GM18505 (cell line): ENCODE measurements around the gene MAP1S.
A peak's percentile ranks its signal among the peaks of the same experiment; 100 is the strongest.

Experiments
- ATAC-seq: cut with Tn5 transposase; IDR thresholded peaks from one replicate; pipeline ENCODE4 v1.9.1; 2021; ENCODE audit not compliant: unreplicated experiment
- POLR2A ChIP-seq: IDR thresholded peaks from 4 replicates; pipeline ENCODE4 v1.6.1; 2011; ENCODE audit warnings: borderline replicate concordance; ENCODE audit not compliant: insufficient read depth, insufficient read length; ENCODE audit errors: extremely low read depth

Gene MAP1S

GRCh38 chr19:17753976-17754375 is 34.7 kb downstream of the MAP1S start:
- ATAC-seq, result no peak

DNA sequence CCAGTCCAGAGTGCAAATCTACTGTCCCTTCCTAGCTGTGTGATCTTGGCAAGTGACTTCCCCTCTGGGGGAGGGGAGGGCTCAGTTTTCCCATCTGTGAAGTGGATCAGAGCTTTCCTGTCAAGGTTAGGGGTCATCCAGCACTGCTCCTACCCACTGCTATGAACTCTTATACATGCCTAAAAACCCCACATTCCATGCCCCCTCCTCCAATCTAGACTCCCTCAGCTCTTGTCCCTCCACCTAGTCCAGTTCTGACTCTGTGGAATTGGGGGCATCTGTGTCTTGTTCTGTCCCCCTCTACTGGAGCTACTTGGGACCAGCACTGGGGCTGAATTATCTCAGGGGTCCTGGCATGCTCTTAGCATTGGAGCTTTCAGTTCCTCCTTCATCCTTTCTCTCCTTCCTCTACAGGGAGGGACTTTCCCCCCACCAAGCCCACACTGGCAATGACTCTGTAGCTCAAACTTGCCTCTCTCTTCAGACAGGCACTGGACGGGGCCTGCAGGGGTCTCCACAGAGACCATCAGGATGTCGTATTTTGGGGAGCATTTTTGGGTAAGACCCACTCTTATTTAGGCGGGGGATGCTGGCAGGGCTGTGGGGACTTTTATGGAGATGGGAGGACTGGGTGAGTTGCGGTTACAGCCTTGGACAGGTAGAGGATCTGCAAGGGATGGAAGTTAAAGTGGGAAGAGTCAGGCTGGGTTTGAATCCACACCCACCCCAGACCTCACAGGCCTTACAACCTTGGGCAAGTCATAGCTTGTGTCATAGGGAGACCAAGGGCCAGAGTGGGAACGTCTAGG is 35.6 kb downstream of the MAP1S start:
- TF ChIP-seq POLR2A, result peak; percentile 44
- ATAC-seq, result peak; percentile 37

More at GRCh38 chr19:17753976-17754375, 34.7 kb downstream of the MAP1S start:
- no peak for TF ChIP-seq POLR2A

GRCh38 chr19:17755443-17755890 is 36.2 kb downstream of the MAP1S start:
- TF ChIP-seq POLR2A, result no peak
- ATAC-seq, result no peak

- no peak for ATAC-seq
- no peak for TF ChIP-seq POLR2A
These were observed 36.8 kb downstream of the MAP1S start for GRCh38 chr19:17755977-17756670.

DNA sequence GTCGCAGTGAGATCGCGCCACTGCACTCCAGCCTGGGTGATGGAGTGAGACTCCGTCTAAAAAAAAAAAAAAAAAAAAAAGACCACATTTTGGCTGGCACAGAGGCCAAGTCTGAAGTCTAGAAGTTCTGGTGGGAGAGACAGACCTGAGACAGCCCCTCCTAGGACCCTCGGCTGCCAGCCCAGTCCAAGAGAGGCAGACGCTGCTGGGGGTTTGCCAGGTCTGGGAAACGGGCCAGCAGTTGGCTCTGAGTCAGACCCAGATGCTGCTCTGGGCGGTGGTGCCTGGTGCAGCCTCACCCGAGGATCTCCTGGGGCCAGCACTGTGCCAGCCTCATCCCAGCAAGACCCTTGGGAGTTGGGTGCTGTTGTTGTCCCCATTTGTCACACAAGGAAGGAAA is 37.8 kb downstream of the MAP1S start:
- ATAC-seq, result no peak
- TF ChIP-seq POLR2A, result no peak

DNA sequence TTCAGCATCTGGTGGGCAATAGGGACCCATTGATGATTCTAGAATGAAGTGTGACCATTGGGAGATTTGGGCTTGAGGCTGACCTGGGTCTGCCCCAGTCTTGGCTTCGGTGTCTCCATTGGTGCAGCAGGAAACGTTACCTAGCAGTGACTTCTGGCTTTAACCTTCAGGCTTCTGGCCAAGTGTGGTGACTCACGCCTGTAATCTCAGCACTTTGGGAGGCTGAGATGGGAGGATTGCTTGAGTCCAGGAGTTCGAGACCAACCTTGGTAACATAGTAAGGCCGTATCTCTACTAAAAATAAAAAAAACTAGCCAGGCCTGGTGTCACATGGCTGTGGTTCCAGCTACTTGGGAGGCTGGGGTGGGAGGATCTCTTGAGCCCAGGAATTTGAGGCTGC is 39.2 kb downstream of the MAP1S start:
- ATAC-seq, result no peak
- TF ChIP-seq POLR2A, result no peak

DNA sequence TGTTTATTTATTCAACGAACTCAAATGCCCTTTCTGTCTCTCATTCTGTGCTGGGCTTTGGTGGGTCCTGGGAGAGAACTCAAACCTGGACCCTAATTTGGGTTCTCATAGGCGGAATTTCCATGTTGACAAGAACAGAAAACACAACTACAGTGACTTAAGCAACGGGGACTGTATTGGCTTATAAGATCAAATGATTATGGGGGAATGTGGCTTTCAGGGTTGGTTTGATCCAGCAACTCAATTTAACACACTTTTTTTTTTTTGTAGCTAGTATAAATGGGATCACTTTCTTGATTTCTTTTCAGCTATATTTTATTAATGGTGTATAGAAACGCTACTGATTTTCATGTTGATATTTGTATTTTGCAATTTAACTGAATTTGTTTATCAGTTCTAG is 41.9 kb downstream of the MAP1S start:
- no peak for ATAC-seq
- TF ChIP-seq POLR2A, result no peak

DNA sequence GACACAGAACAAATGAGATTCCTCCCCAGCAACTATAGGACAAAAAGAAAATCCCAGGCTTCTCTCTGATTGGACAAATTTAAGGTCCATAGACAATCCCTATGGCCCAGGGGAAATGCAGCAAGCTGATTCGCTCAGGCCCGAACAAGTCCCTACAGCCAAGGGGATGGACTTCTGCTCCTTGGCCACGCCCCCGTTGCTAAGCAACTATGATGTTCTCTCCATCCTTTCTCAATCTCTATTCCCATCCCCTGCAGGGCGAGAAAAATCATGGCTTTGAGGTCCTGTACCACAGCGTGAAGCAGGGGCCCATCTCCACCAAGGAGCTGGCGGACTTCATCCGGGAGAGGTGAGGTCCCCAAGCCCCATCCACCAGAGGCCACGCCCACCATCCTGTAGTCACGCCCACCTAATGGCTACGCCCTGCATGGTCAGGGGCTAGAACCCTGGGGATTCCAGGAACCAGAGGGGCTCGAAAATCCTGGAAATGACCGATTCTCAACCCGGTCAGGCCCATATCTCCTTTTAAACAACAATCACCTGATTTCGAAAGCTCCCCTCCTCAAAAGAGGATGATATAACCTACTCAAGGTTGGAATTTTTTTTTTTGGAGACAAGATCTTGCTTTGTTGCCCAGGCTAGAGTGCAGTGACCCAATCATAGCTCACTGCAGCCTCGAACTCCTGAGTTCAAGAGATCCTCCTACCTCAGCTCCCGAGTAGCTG is 43.4 kb downstream of the MAP1S start:
- no peak for TF ChIP-seq POLR2A
- ATAC-seq, result no peak

- no peak for ATAC-seq
- TF ChIP-seq POLR2A, result no peak
These were observed 45.1 kb downstream of the MAP1S start for GRCh38 chr19:17764348-17764747.

GRCh38 chr19:17765069-17765618 is 45.9 kb downstream of the MAP1S start:
- TF ChIP-seq POLR2A, result no peak
- no peak for ATAC-seq

DNA sequence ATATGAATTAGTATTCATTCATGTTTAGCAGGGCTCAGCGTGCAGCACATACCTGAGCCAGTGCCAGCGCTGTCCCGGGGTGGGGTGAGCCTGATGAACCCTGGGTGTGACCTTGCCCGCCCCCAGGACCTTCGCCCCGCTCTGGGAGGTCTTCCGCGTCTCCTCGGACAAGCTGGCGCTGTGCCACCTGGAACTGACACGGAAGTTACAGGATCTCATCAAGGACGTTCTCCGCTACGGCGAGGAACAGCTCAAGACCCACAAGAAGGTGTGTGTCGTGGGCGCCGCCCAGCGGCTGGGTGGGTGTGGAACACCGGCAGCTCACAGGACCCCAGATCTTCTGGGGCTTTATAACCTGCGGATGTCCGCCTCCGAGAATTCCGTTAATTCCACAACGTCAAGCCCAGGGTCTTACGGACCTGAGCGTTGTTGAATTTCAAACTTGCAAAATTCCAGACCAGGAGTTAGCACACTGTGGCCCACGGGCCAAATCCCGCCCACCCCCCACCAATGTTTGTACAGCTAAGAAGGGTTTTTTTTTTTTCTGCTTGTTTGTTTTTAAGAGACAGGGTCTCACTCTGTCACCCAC is 47.4 kb downstream of the MAP1S start:
- no peak for ATAC-seq
- no peak for TF ChIP-seq POLR2A

GRCh38 chr19:17767559-17767958 is 48.3 kb downstream of the MAP1S start:
- no peak for ATAC-seq
- TF ChIP-seq POLR2A, result no peak

GRCh38 chr19:17770613-17771012 is 51.3 kb downstream of the MAP1S start:
- no peak for TF ChIP-seq POLR2A
- ATAC-seq, result no peak
